Lung microvascular endothelial cell (primary cell): Measurements from ENCODE around the gene POLE4. TPM values are rescaled to one million over a fixed set of nuclear protein-coding genes. Genes with fewer than 3 reads are reported as not detected.

Experiments
- DNase-seq, 2 donors: peaks; one replicate each; pipeline versions ENCODE4 v3.0.0 to v3.0.0-alpha.2; 2010; ENCODE audit warnings: low read depth in 2 of 2
- total RNA-seq: library from RNA; depleted of rRNA; stranded (reverse); fragments of >200 nt; gene quantifications from 2 replicates; pipeline ENCODE4 v1.2.1, GENCODE V29; 2014

The POLE4 gene
- total RNA-seq, 1 donor from 2014 or later, result 30.0 TPM

DNA sequence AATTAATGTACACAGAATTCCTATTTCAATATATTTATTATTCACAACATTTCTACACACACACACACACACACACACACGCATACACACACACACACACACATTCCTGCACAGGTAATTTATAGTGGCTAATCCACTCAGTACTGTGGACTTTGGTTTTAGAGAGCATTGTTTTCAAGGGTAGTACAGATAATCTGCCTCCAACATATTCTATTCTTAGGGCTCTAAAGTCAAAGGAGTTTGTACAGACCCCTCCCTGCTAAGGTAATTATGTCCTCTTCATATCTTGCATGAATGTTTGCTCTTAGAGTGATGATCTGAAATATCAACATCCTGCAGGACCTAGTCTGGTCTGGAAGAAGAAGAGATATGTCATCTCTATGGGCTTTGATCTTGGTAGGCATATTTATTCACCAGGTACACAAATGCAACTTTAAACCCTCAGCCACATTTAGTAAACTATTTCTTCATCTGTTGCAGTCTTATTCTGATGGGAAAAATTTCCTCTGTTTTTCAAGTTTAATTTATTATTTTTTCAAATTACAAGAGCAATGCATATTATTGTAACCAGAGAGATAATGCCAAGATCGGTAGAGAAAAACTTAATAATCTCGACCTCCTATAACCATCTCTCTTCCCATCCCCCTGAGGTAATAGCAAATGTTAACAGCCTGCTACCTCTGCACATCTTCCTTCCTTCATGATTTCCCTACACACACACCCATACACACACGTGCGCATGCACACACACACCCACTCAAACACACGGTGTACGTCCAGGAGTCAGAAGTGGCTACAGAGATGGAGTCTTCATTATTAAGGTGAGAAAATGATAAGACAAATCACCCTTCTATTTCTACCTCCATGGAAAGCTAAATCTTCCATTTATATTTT lies 18.3 kb upstream of the POLE4 start:
- DNase-seq, result no peak

- no peak for DNase-seq
Measured at GRCh38 chr2:74941284-74941683, 17.2 kb upstream of the POLE4 start.

DNA sequence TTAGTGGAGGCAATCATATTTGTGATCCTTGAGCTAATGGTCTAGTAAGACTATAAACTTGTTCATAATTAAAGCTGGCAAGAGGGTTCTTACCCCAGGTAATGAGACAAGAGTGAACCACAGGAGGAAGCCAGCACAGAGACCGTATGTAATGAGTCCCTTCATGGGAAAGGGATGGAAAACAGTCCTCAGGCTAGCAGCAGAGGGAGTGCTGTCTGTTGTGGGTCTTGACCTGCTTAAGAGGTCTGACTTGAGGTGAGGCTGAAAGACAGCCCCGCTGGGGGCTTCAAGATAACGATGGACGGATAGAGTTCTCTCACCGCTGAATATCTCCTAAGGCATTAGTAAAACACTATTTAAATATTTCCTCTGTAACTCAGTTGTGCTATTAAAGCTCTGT lies 16.2 kb upstream of the POLE4 start:
- no peak for DNase-seq

DNA sequence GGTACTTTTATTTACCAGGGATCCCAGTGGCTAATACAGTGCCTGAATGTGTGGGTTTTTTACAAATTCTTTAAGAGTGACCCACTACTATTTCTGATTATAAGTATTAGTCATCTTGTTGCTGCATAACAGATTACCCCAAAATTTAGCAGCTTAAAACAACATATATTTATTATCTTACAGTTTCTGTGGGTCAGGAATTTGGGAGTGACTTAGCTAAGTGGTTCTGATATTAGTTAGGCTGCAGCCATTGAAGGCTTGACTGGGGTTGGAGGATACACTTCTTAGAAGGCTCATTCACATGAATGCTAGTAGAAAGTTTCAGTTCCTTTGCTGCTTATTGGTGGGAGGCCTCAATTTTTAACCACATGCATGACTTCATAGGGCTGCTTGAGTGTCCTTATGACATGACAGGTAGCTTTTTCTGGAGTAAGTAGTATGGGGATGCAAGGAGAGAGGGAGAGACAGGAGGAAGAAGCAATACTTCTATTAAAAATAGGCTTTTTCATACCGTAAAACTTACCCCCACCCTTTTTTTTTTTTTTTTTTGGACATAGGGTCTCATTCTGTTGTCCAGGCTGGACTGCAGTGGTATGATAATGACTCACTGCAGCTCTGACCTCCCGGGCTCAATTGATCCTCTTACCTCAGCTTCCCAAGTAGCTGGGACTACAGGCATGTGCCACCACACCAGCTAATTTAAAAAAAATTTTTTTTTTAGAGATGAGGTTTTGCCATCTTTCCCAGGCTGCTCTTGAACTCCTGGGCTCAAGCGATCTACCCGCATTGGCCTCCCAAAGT lies 13.3 kb upstream of the POLE4 start:
- DNase-seq, result no peak

DNA sequence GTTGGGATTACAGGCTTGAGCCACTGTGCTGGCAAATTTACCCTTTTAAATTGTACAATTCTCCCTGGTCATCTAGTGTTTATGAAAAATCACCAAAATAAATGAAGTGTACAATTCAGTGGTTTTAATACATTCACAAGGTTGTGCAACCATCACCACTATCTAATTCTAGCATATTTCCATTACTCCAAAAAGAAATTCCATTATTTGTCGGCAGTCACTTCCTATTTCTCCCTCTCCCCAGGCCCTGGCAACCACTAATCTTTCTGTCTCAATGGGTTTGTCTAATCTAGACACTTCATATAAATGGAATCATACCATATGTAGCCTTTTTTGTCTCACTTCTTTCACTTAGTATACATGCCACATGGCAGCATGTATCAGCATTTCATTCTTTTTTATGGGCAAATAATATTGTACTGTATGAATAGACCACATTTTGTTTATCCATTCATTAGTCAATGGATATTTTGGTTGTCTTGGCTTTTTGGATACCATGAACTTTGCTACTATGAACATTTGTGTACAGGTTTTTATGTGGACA lies 12.6 kb upstream of the POLE4 start:
- DNase-seq, result peak in 1 of 2 donors; percentile 50

GRCh38 chr2:74947703-74948102 lies 10.7 kb upstream of the POLE4 start:
- DNase-seq, result no peak

- DNase-seq, result no peak
Measured at GRCh38 chr2:74948779-74949178, 9.7 kb upstream of the POLE4 start.

GRCh38 chr2:74951211-74951754 lies 7.2 kb upstream of the POLE4 start:
- no peak for DNase-seq

DNA sequence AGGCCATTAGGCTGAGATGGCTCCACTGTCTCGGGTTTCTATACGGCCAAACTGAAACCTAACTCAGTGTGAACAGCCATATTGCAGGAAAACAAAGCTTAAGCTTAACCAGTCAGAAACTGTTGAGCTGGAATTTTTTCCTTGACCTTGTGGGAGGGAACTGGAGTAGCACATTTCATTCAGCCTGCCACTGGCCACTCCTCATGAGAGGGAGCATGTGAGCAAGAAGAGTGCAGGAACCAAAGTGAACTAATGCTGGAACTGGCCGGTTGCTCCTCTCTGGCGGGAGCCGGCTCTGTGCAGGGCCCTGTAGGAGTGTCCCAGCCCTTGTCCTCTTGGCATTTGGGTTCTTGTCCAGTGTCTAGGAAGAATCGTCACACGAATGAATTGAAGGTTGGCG lies 5.9 kb upstream of the POLE4 start:
- no peak for DNase-seq

- peak in 1 of 2 donors; percentile 92 for DNase-seq
Measured at GRCh38 chr2:74953796-74954499, 4.5 kb upstream of the POLE4 start.

DNA sequence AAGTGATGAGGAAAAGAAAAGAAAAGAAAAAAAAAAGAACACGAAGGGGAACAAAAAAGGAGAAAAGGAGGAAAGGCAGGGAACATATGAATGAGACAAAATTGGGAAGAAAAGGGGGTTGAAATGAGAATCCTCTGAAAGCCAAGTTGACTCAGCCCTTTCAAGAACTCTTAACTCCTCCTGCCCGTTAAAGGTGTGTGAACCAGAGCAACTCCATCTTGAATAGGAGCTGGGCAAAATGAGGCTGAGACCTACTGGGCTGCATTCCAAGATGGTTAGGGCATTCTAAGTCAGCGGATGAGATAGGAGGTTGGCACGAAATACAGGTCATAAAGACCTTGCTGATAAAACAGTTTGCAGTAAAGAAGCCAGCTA lies 4.0 kb upstream of the POLE4 start:
- DNase-seq, result no peak

DNA sequence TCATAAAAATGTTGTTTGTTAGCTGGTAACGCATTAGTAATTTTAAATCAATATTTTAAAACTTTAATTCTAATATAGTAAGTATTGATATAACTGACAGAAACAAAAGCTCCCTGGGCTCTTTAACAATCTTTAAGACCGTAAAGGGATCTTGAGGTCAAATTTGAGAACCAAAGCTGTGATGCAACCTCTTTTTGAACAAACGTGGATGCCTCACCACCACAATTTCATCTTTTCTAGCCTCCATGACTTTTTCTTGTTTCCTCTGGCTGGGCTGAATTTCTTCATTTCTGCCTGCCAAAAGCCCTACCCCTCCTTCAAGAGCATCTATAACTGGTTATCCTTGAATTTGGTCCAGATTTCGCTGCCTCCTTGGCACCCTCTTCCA lies 563 bp upstream of the POLE4 start:
- DNase-seq, result no peak

DNA sequence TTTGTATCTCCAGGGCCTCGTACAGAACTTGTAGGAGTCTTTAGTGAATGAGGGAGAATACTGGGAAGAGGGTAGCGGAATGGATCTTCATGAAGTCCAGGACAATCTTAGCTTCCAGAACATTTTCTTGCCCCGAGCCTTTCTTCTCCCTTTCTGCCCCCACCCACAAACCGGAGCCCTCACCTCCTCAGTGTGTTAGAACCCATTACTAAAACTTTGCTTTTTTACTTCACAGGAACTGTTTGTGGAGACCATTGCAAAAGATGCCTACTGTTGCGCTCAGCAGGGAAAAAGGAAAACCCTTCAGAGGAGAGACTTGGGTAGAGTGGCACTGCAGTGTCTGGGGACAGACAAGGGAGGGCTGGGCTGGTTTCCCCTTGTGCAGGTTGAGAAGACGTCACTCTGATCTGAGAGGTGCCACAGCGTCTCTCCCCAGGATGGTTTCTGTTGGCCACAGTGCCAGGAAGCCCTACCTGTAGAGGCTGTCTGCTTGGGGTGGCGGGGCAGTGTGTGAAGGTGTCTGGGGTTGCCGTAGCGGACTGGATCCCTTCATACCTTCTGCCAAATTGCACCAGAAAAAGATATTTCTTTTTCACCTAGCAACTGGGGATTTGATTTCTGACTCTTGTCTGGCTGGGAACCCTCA lies 786 bp downstream of the POLE4 start:
- no peak for DNase-seq

- DNase-seq, result no peak
Measured at GRCh38 chr2:74966887-74967286, 8.4 kb downstream of the POLE4 start.

DNA sequence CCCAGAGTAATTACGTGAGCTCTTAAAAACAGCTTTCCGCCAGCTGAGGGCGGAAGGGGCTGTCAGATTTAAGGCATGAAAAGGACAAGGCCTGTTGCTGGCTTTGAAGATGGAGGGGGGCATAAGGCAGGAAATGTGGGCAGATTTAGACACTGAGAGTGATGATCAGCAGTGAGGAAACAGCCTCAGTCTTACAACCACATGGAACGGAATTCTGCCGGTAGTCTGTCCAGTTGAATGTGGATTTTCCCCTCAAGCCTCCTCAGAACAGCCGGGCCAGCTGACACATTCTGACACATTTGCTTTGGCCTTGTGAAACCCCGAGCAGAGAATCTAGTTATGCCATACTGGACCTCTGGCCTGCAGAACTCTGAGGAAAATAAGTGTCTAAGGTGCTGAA lies 16.6 kb downstream of the POLE4 start:
- peak in 1 of 2 donors; percentile 18 for DNase-seq

DNA sequence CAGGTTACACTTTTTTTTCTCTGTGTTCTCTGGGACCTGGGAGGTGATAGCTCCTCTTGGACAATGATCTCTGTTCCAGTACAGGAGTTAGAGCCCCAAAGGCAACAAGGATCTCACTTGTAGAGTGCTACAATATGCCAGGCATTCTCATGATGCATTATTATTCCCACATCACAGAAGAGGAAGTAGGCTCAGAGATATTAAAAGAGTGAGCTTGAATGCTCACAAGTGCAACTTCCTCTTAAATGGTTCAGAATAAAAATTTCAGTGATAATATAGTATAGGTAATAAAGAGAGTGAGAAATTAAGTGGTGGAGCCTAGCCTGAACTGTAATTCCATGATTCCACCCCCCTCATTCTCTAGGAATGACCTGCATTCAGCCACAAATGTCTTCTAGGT lies 21.4 kb downstream of the POLE4 start:
- no peak for DNase-seq

- DNase-seq, result peak in 1 of 2 donors; percentile 39
Measured at GRCh38 chr2:74982577-74982976, 24.1 kb downstream of the POLE4 start.

- no peak for DNase-seq
Measured at GRCh38 chr2:74983631-74984392, 25.4 kb downstream of the POLE4 start.

- DNase-seq, result no peak
Measured at GRCh38 chr2:74984947-74985637, 26.6 kb downstream of the POLE4 start.
